Tibial nerve (tissue), 4 donors: Measurements from ENCODE around the gene PLPP4.

ENCODE experiments used
- EP300 ChIP-seq, 2 donors: sonication (generic); formaldehyde crosslinking; IDR thresholded peaks; one replicate each; pipeline ENCODE4 v1.6.1; 2017; ENCODE audit warnings: antibody characterized with exemption in 2 of 2, mild to moderate bottlenecking in 1 of 2
- POLR2A ChIP-seq, 2 donors: fragments of 450-650 bp; IDR thresholded peaks; one replicate each; pipeline ENCODE4 v1.6.1; 2017; ENCODE audit warnings: antibody characterized with exemption in 2 of 2, mild to moderate bottlenecking in 2 of 2, moderate library complexity in 2 of 2
- TF ChIP-seq, protein P1 (sequence below), 5 experiments: fragments of 200-600 bp in 3 of 5; fragments of 450-650 bp in 2 of 5; sonication (generic) in 3 of 5; IDR thresholded peaks; one replicate each; pipeline ENCODE4 v1.5.1; 2016 to 2019; ENCODE audit warnings: antibody characterized with exemption in 5 of 5, mild to moderate bottlenecking in 3 of 5, moderate library complexity in 2 of 5

- TF ChIP-seq POLR2A (IDR thresholded peaks at IDR 0.05), result no peak
- TF ChIP-seq, protein P1, sequence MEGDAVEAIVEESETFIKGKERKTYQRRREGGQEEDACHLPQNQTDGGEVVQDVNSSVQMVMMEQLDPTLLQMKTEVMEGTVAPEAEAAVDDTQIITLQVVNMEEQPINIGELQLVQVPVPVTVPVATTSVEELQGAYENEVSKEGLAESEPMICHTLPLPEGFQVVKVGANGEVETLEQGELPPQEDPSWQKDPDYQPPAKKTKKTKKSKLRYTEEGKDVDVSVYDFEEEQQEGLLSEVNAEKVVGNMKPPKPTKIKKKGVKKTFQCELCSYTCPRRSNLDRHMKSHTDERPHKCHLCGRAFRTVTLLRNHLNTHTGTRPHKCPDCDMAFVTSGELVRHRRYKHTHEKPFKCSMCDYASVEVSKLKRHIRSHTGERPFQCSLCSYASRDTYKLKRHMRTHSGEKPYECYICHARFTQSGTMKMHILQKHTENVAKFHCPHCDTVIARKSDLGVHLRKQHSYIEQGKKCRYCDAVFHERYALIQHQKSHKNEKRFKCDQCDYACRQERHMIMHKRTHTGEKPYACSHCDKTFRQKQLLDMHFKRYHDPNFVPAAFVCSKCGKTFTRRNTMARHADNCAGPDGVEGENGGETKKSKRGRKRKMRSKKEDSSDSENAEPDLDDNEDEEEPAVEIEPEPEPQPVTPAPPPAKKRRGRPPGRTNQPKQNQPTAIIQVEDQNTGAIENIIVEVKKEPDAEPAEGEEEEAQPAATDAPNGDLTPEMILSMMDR (IDR thresholded peaks at IDR 0.05), result no peak
- no peak for TF ChIP-seq EP300 (IDR thresholded peaks at IDR 0.05)
Measured at GRCh38 chr10:120477021-120477742, 20.2 kb downstream of the PLPP4 start.
